GM03348 (cell line): ENCODE results near the gene CLEC18C.
"Not testable (repeated sequence)": the region's sequence is repeated elsewhere in the genome, so short reads cannot be mapped to it uniquely, and the experiment has no call there.

Source experiments
- DNase-seq: peaks from one replicate; pipeline ENCODE4 v3.0.0; 2012; ENCODE audit warnings: low spot score

CLEC18C gene

DNA sequence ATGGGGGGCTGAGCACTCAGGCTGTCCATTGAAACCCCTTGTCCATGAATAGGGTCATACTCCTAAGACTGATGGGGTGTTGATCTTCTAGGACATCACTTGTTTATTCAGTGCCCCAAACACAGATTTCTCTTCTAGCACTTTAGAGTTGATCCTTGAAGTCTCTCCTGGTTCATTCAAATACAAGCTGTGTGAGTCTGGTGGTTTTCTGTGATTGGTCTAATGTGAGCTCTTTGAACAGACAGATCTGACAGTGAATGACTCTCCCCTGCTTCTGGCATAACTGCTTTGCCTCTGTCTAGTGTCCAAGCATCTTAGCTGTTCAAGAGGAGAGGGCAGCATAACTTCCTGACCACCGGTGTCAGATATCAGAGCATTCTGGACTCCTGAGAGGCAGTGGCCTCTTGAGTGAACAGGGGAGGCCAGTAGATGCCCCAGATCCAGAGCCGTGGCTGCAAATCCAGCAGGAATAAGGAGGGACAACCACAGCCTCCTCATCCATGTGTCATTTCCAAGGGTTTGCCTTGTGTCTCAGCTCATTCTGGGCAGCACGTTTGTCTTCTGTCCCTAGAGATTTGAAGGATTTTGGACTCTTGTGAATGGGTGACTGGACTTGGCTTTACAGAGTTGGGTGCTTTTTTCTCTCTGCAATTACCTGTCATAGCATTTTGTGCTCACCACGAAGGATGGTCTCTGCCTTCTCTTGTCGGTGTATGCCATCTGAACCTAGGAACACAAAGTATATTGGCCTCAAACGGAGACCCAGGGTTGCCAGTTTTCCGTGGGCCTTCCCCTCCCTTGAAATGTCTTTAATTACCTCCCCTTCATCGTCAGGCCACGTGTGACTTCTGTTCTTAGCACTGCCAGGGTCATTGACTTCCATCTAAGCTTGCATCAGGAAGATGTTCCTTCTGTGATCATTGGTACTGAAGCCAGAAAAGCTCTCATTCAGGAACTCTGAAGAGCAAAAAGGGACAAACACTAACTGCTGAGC lies 13.9 kb upstream of the CLEC18C start:
- peak; percentile 33 for DNase-seq

DNA sequence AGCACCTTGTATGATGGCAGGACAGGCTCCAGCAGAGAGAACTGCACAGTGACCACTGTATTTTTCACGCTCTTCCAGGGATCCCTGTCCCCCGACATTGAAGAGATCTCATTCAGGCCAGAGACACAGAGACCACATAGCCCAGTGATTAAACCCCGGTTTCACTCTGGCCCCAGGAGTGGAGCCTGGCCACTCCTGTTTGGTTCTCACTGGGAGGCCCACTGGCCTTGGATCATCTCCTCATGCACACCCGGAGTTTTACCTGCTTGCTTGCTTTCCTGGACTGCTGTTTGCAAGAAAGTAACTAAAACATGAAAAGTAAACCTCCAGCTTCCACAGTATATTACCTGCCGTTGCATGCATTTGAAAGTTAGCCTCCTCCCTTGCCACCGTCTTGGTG lies 13.2 kb upstream of the CLEC18C start:
- peak; percentile 7 for DNase-seq

DNA sequence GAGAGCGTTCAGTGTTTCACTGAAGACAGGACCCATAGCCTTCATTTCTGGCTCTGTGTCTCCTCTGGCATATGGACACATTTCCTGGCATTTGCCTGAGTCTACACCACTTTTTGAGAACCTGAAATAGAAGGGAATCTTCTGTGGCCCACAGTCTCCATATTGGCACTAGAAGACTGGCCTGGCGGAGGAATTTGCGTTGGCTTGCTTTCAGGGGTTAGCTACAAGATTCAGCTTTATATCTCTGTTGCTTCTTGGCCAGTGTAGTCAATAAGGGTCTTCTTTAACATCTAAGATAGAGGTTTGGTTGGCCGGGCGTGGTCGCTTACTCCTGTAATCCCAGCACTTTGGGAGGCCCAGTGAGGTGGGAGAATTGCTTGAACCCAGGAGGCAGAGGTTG lies 12.8 kb upstream of the CLEC18C start:
- DNase-seq: no peak

DNA sequence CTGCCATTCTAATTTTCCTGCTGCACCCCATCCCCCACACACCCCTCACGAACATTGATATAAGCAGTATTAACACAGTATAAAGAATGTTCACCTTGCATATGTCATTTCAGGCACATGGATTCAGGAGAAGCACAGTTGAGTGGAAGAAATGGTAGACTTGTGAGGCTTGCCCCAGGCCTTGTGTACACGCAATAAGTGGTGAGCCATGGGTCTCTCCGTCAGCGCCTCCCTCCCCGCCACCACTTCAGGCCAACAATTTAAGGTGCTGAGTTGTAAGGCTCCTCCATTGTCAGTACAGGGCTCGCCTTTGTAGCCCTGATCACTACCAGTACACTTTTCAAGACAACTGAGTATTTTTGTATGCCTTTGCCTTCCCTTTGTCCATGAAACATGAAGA lies 12.2 kb upstream of the CLEC18C start:
- DNase-seq: peak; percentile 9

DNA sequence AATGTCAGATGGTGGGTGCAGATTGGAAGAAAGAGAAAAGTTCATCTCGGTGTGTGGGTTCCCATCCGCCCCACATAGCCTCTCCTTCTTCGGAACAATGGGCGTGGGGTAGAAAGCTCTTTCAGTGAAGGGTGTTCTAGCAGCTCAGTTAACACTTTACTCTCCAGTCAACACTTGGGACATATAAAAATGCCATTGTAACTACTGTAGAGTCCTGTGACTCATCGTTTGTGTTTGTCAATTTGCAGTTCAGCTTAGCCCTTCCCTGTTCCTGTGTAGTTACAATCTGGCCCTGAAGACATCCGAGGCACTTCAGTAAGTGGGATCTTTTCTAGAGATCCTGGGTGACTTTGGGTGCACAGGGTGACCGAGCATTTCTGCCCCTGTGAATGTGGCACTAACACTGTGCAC lies 11.5 kb upstream of the CLEC18C start:
- DNase-seq: peak; percentile 71

DNA sequence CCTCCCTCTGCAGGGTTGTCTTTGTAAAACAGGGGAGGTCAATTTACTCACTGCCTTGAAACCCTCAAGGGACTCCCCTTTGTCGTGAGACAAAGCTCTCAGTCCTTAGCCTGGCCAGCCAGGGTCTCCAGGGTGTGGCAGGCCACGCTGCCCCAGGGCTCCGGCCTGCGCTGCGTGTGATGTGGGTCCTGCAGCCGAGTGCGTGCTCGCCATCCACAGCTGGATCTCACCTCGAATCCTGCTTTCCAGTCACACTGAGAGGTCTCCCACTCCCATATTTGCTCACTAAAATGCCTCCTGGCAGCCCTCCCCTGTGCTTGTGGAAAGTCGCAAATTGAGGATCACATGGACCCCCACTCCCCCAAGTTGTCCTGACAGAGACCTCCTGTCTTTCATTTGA lies 10.0 kb upstream of the CLEC18C start:
- DNase-seq: no peak

DNA sequence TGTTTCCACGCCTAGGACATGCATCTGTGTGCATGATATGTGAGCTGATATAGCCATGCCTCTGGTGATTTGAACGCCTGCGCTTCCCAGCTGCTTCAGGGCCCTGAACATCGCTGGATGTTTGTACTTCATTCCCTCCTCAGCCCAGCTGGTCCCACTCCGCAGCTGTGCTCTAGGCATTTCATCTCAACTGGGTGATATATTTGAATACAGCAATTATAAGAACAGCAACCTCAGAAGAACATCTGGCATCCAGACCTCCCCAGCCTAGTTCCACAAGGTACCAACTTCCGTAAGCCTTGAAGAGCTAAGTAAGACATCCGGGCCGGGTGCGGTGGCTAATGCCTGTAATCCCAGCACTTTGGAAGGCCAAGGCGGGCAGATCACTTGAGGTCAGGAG lies 6.9 kb upstream of the CLEC18C start:
- not testable (repeated sequence) for DNase-seq

DNA sequence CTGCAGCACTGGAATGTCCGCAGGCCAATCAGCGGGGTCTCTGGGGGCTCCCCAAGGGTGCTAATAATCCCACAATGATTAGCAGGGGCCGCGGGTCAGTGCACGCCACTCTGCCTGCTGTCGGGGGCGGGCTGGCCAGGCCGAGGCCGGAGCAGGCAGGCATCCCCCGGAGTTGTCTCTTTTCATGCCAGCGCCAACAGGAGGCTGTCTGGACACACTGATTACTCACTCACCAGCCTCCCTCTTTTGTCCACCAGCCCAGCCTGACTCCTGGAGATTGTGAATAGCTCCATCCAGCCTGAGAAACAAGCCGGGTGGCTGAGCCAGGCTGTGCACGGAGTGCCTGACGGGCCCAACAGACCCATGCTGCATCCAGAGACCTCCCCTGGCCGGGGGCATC lies 329 bp downstream of the CLEC18C start:
- not testable (repeated sequence) for DNase-seq

DNA sequence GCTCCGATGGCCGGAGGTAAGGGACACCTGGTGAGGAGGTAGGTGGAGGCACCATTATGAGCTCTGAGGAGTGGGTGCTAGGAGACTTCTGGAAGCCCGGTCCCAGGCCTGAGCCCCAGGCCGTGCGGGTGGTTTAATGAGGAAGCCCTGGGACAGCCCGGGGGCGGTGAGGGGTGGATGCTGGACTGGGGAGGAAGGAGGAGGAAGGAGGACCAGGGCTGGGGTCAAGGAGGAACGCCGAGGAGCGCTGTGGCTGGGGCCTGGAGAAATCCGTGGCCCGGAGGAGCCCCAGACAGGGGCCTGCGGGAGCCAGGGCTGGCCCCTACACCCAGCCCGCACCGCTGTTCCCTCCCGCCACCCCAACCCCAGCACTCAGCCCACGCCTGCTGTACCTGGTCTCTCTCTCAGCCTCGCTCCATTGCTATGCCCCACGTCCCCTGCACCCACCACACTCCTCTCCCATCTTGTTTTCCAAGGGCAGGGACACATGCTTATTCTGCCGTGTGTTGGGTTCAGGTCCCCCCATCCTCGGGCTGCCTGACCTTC lies 873 bp downstream of the CLEC18C start:
- DNase-seq: not testable (repeated sequence)

DNA sequence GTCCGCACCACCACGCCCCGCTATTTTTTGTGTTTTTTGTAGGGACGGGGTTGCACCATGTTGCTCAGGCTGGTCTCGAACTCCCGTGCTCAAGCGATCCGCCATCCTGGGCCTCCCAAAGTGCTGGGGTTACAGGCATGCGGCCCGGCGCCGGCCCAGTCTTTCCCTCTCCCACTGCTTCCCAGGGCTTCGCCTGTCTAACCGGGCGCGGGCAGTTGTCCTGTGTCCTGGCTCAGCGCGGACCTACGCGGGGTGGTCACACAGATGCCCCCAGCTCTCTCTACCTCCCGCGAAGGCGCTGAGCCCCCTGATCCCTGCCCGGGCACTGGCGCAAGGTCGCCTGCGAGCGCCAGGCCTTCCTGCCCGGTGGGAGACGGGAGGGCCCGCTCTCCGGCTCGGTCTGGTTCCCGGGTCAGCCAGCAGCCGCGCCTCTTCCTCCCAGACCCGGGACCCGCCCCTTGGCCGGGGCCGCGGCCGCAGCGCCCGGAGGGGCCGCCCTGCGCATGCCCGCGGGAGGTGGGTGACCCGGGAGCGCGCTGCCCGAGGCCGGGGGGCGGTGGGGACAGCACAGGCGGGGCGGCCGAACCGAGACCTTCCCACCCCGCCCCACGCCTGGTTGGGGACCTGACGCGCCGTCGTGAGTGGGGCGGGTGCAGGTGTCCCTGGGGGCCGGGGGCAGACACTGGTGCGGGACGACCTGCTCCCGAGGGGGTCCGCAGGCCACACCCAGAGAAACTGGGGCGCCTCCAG lies 14.4 kb downstream of the CLEC18C start:
- not testable (repeated sequence) for DNase-seq

DNA sequence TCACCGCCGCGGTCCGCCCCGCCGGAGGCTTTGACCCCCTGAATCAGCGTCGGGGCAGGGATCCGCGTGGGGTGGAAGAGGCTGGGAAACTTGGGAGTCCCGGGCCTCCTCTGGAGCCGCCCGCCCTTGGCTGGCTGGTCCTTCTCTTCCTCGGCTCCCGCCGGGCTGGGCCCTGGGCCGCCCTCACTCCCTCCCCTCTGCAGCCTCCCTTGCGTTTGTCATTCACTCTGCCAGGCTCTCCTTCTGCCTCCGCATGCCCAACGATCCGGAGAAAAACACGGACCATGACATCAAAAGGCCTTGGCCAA lies 15.0 kb downstream of the CLEC18C start:
- DNase-seq: not testable (repeated sequence)

DNA sequence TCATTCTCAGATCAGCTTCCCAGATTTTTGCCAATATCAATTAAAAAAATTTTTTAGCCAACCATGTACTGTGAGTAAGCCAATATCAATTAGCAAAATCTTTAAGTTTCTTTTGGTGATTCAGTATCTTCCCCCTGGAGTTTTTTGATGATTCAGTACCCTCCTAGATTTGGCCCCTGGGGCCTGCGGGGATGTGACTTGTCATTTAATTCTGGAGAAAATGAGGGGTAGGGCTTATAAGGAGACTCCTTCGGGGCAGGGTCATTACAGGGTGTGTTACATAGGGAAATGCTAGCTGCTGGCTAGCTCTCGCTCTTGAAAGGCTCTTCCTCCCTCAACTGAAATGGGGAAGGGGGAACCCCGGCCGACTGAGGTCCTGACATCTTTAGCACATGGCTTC lies 17.0 kb downstream of the CLEC18C start:
- DNase-seq: not testable (repeated sequence)

DNA sequence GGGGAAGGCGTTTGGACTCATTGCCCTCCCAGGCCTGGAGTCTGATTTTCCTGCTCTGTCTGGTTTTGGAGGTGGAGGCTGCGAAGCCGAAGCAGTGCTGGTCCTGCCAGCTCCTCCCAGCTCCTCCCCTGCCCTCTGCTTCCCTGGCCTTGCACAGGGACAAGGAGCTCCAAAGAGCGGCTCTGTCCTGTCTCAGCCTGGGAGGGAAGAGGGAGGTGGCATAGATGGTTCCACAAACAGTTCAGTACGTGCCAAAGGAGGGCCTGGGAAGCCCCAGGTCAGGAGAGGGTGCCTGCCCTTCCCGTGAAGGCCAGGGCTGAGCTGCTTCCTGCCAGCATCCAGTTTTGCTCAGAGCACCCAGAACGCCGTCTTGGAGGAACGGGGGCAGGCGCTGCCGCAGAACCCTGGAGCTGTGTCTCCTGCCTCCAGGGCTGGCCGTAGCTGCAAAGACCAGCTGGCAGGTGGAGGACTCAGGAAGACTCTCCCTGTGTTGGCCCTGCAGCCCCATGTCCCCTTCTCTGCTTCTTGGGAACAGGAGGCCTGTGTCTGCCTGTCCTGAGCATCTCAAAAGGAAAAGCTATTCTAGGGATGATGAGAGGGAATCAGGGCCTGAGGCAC lies 23.2 kb downstream of the CLEC18C start:
- not testable (repeated sequence) for DNase-seq

DNA sequence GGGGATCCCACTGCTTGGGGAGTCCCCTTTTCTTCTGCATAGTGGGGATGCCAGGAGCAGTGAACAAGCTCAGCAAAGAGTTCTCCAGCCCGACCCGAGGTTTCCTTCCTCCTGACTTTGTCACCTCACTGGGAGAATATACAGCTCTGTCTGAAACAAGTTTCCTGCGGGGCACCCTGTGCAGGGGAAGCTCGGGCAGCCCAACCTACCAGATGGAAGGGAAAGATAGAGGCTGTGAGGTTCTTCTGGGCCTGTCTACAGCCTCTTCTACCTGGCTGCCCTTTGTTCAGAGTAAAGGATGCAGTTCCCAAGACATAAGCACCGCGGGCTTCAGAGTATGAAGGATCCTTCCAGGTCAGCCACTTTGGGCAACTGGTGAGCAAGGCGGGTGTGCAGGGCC lies 24.0 kb downstream of the CLEC18C start:
- peak; percentile 7 for DNase-seq

DNA sequence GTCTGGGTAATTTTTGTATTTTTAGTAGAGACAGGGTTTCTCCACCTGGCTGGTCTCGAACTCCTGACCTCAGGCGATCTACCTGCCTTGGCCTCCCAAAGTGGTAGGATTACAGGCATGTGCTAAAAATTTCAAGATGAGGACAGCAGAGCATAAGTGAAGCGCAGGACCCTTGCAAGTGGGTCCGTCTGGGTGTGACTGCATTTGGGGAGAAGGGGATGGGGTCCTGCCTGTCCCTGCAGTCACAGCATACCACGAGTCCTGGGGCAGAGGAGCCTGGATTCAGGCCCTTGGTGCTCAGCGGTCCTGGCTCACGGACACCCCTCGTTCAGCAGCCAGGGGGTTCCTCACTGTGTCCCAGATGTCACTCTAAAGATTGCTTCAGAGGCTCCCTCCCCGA lies 24.6 kb downstream of the CLEC18C start:
- DNase-seq: not testable (repeated sequence)

DNA sequence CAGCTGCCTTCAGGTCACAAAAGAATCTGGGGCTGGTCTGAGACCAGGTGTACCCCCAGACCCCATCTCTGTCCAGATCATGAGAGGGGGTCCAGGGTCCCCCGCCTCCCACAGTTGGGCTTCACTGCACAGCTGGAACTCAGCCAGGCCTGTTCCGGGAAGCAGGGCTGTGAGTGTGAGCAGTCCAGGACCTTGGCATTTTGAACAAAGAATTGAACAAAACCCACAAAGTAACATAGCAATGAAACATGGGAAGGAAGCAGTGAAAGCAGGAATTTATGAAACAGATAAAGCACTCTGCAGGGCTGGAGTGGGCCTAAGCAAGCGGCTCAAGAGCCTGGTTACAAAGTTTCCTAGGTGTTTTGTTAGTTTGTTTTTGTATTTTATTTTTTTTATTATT lies 25.1 kb downstream of the CLEC18C start:
- DNase-seq: peak; percentile 2

DNA sequence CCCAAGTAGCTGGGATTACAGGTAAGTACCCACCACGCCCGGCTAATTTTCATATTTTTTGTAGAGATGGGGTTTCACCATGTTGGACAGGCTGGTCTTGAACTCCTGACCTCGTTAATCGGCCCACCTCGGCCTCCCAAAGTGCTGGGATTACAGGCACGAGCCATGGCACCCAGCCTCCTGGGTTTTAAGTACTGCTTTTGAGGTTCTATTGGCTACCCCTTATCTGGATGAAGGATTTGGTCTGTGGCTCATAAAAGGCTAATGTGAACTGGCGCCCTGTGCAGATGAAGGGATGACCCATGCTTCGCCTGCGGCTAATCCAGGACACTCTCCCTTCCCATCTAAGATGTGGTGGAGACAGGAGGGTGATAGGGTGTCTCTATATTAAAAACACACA lies 25.6 kb downstream of the CLEC18C start:
- DNase-seq: peak; percentile 0

DNA sequence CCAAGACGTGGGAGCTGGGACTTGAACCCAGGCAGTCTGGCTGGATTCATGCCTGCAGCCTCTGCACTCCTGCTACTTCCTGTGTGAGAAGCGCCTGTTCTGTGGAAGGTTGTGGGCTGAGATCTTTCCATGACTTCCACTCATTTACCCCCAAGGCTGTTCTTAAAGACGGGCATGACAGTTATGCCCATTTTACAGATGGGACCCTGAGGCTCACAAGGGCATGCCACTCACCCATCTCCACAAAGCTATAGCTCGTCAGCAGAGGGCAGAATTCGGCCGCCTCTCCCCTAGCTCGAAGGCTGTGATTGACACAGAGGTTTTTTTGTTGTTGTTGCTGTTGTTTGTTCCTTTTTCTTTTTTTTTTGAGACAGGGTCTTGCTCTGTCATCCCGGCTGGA lies 26.5 kb downstream of the CLEC18C start:
- DNase-seq: not testable (repeated sequence)

DNA sequence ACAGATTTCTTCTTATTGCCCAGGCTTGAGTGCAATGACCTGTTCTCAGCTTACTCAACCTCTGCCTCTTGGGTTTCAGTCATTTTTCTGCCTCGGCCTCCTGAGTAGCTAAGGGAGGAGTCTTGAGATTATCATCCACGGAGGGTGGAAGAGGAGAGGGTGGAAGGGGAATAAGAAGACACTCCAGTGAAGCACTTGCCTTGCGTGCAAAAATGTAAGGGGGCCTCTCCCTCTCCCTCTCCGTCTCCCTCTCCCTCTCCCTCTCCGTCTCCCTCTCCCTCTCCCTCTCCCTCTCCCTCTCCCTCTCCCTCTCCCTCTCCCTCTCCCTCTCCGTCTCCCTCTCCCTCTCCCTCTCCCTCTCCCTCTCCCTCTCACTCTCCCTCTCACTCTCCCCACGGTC lies 29.9 kb downstream of the CLEC18C start:
- DNase-seq: not testable (repeated sequence)

DNA sequence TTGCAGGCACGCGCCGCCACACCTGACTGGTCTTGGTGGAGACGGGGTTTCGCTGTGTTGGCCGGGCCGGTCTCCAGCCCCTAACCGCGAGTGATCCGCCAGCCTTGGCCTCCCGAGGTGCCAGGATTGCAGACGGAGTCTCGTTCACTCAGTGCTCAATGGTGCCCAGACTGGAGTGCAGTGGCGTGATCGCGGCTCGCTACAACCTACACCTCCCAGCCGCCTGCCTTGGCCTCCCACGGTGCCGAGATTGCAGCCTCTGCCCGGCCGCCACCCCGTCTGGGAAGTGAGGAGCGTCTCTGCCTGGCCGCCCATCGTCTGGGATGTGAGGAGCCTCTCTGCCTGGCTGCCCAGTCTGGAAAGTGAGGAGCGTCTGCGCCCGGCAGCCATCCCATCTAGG lies 30.4 kb downstream of the CLEC18C start:
- not testable (repeated sequence) for DNase-seq

DNA sequence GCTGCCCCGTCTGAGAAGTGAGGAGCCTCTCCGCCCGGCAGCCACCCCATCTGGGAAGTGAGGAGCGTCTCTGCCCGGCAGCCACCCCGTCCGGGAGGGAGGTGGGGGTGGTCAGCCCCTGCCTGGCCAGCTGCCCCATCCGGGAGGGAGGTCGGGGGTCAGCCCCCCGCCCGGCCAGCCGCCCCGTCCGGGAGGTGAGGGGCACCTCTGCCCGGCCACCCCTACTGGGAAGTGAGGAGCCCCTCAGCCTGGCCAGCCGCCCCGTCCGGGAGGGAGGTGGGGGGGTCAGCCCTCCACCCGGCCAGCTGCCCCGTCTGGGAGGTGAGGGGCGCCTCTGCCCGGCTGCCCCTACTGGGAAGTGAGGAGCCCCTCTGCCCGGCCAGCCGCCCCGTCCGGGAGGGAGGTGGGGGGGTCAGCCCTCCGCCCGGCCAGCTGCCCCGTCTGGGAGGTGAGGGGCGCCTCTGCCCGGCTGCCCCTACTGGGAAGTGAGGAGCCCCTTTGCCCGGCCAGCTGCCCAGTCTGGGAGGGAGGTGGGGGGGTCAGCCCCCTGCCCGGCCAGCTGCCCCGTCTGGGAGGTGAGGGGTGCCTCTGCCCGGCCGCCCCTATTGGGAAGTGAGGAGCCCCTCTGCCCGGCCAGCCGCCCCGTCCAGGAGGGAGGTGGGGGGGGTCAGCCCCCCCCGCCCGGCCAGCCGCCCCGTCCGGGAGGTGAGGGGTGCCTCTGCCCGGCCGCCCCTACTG lies 31.2 kb downstream of the CLEC18C start:
- DNase-seq: not testable (repeated sequence)

DNA sequence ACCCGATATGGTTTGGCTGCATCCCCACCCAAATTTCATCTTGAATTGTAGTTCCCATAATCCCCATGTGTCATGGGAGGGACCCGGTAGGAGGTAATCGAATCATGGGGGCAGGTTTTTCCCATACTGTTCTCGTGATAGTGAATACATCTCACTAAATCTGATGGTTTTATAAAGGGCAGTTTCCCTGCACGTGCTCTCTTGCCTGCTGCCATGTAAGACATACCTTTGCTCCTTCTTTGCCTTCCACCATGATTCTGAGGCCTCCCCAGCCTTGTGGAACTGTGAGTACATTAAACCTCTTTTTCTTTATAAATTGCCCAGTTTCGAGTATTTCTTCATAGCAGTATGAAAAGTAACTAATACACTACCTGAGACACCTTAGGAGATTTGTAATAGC lies 32.8 kb downstream of the CLEC18C start:
- DNase-seq: not testable (repeated sequence)
